Stimulated activated CD4-positive, alpha-beta T cell treated with anti-CD3 and anti-CD28 coated beads, Interleukin-15, amount 100 ng/mL, for 48 hours (primary cell): Measurements from ENCODE around the gene SULT1C3.

Experiments used
- DNase-seq, 2 donors: peaks; one replicate each; pipeline ENCODE4 v3.0.0-alpha.2; 2020; ENCODE audit warnings: low read depth in 2 of 2

SULT1C3 gene

DNA sequence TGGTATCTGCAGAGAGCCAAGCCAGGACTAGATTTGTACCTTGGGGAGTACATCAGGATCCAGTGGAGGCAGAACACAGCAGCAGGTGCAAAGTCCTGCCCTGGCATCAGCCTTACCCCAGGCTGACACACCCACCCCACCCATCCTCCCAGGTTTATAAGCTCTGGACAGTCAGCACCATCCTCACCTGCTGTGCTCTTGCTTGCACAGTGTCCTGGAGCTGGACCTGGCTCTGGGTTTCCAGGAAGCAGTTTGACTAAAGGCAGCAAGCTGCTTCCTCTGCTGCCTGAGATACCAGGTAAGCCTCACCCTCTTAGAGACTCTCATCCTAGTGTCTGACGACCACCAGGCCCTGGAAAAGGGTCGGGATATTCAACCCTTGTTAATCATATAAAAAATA lies at the start of gene SULT1C3:
Gene SULT1C3 (plus strand): TSS at position 183 of the 400 bp plus-strand sequence. CDS start 7,227 bp downstream, outside the sequence.
- DNase-seq = no peak

DNA sequence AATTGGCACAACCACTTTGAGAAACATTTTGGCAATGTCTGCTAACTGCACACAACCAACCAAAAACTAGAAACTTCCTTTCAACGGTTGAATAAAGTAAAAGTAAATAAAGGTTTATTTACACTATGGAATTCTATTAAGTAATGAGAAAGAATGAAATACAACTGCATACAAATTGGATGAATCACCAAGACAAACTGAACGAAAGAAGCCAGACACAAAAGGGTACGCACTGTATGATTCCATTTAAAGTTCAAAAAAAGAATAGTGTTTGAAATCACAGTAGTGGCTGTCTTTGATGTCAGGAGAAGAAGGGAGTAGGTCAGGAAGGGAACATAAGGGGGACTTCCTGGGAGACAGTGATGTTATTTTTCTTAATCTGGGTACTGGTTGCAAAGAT lies 46.5 kb upstream of the SULT1C3 start:
- no peak for DNase-seq

DNA sequence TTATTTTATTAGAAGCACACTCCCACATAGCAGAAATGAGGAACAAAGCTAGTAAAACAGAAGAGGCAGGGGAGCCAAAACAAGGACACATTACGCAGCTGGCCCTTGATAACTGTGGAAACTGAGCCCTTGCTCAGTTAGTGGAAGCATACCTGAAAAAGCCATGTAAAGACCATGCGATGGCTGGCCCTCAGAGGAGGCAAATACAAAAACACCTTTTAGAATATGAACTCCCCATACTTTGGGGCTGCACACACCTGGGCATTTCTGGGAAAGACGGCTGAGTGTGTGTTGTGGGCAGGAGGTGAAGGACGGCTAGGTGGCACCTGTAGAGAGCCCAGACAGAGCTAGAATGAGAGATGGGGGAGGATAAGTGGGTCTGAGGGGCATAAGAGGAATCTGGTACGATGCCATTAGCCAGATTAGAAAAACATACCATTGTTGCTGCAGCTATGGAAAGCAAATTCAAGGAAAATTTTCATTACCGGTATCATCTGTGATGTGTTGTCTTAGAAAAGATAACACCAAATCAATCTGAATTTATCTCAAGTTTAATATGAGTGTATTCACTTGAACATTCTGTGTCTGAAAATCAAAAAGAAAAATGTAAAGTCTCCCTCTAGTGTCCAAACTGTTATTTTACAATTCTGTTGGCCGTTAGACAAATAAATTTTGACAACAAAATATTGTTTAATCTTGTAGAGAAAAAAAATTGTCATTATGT lies 45.2 kb upstream of the SULT1C3 start:
- DNase-seq = no peak

DNA sequence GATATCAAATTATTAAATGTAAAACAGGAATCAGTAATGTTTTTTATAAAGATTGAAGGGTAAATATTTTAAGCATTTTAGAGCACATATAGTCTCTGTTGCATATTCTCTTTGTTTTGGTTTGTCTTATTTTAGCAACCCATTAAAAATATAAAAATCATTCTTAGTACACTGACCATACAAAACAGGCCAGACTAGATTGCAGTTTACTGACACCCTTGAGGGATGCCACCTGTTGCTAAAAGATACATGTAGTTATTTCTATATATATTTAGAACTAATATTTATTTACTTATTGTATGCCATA lies 44.7 kb upstream of the SULT1C3 start:
- no peak for DNase-seq

DNA sequence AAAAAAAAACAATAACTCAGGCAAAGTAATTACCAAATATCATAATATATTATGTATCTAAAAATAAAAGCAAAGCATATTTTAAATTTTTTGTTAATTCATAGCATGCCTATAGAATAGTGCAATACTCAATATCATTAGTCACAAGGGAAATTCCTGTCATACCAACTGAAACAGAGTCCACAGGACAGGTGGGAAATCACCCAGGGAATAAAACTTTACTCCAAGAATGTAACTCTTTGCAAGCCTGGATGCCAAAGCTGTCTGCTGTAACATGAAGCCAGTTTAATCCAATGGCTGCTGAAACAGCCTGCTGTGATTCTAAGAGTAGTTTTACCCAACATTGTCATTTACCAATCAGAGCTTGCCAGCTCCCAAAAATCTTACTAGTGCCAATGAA lies 40.0 kb upstream of the SULT1C3 start:
- no peak for DNase-seq

DNA sequence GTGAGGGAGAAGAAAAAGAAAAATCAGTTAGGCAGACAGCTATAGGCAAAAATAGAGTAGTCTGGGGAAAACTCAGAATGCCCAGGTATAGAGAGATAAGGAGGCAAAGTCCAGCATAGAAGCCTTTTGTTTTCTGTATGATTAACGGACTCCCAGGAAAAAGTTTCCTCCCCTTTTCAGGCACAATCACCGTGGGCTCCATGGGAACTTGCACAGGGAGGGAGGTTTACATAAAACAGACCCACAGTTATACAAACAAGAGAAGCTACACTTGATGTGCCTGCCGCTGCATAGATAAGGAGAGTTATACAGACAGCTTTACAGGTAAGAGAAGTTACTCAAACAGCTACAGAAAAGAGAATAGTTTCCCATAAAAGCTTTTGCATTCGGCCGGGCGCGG lies 39.2 kb upstream of the SULT1C3 start:
- no peak for DNase-seq

DNA sequence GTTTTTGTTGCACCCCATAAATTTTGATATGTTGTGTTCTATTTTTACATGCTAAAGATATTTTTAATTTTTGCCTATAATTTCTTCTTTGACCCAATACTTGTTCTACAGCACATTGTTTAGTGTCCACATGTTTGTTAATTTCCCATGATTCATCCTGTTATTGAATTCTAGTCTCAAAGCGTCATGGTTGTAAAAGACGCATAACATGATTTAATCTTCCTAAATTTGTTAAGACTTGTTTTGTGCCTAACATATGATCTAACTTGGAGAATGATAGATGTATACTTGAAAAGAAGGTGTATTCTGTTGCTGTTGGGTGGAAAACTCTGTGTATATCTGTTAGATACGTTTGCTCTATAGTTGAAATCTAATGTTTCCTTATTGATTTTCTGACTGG lies 27.1 kb upstream of the SULT1C3 start:
- no peak for DNase-seq

DNA sequence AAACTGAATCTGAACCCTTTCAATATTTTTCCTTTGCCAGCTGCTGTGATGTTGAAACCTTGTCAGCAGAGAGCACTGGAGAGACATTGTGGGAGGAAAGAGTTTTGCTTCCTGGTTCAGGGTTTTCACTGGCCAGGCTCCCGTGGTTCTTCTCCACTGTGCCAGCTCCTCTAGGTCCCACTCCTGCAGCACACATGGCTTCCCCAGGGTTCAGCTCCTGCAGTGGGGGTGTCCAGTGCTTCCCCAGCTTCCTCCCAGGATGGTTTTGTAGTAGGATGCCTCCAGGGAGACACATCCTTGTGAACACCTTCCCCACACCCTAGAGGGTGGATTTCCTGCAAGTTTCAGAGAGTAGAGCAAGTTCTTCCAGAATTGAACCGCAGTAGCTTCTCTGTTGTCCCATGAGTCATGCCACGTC lies 24.0 kb upstream of the SULT1C3 start:
- DNase-seq = no peak

DNA sequence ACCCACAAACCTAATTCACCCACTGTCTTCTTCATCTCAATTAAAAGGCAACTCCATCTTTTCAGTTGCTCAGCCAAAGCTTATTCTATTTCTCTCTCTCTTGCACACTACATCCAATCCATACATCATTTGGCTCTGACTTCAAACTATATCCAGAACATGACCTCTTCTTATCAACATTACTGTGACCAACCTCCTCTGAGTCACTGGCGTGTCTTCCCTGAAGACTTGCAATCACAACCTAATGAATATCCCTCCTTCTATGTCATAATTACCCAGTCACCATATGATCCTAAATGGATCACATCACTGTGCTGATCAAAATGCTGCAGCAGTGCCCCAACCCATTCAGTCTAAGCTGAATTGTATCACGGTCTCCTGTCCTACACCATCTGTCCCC lies 22.6 kb upstream of the SULT1C3 start:
- no peak for DNase-seq

DNA sequence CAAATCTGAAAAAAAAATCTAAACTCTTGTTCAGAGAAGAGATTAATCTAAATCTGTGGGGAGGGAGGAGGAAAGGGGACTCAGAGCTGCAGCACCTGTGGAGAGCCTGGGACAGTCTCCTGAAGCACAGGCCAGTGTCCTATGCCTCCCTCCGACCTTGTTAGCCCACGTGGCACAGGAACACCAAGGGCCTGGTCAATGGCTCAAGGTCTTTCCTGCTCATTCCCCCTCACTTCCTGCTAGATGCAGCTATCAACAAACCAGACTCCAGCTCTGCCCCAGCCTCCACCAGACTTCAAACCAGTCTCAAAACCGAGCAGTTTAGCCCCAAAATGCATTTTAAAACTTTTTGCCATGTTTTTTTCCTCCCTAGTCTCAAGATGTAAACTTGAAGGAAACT lies 20.1 kb upstream of the SULT1C3 start:
- DNase-seq = no peak

DNA sequence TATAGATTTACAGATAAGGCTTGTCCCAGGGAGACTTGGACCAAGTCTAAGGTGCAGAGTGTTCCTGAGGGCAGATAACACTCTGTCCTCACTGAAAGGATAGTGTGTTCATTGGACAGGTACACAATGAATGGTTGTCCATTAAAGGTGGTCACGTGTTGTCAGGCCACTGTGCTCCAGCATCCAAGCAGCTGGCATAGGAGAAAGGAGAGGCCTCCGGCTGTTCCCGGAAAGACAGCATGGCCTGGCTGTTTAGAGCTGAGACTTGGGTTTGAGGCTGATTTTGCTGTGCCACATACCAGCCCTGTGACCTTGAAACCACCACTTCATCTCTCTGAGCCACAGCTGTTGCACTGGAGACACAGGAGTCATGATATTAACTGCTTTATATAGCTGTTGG lies 19.6 kb upstream of the SULT1C3 start:
- DNase-seq = no peak

DNA sequence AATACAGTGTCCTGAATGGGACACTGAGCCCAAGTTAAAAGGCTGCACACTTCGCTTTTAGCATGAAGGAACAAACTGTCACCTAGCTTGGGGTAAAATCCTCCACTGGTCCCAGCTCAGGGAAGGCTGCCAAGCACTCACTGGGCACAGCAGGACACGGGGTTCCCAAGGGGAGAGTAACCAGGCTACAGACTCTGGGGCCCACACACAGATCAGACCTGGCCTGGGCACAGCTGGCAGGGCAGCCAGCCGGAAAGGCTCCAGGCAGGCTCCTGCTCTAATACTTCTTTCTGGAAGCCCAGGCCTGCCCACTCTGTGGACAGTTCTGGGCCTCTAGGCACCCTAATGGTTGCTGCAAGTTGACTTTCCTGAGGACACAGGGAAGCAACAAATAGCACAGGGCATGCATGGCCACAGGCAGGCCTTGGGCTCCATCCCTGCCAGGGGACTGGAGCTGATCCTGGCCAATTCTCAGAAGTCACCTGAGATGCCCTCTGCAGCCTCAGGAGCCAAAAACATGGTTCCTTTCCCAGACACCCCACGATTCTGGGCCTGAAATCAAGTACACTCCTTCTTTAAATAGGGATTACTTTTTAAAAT lies 18.7 kb upstream of the SULT1C3 start:
- DNase-seq = no peak

DNA sequence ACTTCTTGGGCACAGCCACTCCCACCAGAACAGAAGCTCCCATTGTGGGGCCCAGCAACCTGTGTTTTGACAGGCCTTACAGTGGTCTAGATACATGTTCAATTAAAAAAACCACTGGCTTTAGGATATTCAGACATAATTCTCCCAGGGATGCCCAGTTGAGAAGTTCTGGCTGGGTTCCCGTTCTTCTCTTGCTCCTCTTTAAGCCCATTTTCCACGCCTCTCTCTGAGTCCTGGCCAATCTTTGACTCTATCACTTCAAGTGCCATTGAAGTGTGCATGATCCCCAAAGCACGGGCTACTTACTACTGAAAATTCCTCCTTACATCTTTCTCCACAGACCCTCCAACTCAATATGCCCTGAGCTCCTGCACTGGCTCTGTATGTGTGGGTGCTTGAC lies 17.5 kb upstream of the SULT1C3 start:
- no peak for DNase-seq

DNA sequence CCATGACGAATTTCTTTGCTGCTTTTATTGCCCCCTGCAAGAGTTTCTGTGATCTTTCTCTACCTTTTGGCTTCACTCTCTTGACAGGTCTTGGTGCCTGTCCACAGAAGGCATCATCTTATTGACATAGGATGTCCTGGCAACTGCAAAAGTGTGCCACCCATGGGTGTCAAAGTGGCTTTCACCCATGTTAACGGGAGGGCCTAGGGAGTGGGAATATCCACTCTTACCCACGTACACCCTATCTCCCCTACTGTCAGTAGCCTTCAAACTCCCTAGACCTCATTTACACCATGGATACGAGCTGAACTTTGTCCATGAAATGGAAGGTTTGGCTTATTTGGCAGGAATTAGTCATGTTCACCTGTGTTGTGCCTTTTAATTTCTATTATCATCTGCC lies 16.2 kb upstream of the SULT1C3 start:
- no peak for DNase-seq

DNA sequence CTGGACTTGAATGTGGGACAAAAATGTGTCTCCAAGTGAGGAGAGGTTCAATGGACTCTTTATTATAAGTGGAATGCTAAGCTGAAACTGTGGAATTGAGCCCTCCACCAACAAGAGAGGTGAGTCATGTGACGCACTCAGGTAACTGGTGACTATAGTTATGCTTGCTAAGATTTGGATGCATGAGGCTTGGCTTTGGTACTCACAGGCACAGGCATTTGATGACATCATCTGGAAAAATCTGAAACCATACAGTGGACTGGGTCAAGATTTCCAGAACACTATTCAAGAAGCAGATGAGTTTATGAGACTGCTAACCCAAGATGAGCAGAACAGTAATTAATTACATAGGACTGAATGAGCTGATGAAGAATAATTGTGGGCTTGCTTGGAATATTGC lies 15.7 kb upstream of the SULT1C3 start:
- no peak for DNase-seq

DNA sequence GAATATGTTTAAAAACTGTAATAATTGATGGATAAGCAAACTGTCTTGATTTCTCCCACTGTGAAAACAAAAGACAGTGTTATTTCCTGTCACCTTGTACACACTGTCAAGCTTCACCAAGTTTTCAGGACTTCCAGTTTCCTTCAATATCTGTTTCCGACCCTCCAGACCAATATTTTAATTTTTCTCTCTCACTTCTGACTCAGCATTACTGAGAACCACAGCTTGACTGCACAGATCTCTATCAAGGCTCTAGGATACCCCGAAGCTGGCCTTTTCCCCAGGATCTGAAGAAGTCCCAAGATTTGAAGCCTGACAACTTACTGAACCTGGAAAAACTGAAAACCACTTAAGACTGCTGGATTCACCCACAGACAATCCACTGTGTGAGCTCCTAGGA lies 13.2 kb upstream of the SULT1C3 start:
- no peak for DNase-seq

DNA sequence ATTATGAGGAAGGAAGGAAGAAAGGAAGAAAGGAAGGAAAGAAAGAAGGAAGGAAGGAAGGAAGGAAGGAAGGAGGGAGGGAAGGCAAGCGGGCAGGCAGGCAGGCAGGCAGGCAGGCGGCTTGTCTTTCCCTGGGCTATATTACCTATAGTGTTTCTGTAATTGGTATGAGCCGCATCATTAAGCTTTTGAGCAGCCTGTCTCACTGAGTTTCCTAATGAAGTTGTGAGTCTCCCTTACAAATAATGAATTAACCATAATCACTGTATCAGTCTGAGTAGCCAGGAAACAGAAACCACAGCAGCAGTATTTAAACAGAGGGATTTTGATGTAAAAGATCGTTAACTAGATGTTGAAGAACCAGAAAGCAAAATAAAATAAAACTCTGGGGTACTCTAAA lies 11.8 kb upstream of the SULT1C3 start:
- DNase-seq = no peak

DNA sequence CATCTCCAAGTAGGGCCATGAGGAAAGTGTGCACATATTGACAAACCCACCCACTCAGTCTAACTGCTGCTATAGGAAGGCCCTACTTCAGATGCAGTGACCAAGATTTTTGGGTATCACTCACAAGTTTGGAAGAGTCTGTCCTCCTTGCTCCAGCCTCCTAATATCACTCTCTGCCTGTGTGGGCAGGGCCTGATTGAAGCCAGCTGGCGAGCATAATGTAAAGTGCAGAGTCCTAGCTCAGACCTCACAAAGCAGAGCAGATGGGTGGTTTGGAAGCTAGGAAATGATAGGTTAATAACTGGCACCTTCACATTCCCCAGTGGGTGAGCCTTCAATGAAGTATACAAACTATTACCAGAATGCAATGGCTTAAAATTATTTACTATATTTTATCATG lies 11.2 kb upstream of the SULT1C3 start:
- no peak for DNase-seq

DNA sequence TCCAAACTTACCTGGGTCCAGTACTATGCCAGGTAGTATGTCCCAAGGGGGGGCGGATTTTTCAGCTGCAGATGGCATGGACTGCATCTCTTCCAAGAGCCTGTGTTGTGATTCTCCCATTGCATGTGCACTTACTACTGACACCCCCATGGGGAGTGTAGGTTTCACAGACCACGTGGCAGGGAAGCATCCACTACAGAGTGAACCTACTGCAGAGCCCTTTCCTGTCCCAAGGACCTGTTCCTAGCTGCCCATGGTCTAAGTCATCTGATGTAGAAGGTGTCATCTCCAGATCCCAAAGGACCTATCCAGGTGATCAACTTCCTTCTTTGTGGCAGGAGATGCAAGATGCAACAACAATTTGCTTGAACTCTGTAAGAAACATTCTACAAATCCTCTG lies 9.9 kb upstream of the SULT1C3 start:
- no peak for DNase-seq

DNA sequence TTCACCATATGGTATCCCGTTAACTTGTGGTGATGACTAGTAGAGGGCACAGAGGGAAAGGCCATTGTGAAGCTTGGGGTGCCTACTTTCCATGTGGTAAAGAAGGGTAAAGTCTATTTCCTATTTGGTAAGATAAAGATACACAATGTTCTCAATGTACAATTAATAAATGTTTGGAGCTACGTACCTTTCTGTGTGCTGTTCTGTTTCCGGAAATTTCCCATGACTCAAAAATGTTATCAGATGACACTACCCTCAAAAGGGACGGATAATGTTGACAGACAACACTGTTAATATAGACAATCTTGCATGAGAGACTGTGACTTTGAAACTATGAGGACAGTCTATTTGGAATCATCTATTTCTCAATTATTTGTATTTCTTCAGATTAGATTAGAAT lies 4.2 kb upstream of the SULT1C3 start:
- DNase-seq = no peak

DNA sequence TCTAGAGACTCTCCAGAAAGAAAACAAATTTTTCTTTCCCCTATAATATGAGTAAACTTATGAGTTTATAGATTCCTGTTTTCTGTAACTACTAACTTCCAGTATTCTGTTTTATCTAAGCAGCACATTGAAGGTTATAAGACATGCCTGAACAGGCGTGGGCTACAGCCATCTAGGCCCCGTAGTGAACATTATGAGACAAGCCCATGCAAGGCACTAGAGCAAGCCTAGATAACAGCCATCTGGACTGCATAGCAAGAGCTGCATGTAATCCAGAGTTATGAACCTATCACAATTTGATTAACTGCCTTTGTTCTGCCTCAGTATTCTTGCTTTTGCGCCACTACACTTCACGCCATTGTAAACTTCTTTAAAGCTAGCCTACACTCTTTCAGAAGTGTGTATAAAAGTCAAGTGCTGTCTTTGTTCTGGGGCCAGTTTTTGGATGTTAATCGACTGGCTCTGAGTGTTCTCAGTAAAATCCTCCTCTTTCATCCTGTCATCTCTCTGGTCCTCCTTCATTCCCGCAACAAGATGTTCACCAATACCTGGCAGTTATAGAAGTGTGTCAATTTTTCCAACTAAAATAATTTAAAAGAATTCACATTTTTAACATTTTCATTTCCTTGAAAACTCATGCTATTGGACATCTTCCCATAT lies 3.0 kb upstream of the SULT1C3 start:
- DNase-seq = no peak

DNA sequence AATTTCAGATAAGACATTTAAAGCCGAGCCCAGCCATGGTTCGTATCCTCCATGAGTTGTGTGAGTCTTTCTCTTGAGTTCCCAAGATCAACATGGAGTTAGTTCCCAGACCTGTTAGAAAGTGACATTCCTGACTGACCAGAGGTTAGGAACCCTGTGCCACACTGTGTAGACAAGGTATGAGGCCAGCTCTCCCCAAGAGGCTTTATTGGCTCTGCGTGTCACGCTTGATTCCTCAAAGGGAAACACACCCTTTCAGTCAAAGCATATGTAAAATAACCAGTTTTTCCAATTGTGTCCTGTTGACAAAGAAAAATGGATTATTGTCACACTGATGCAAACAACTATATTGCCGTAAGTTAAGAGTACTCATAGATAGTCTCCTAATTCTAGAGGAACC lies 1.2 kb downstream of the SULT1C3 start:
- DNase-seq = no peak

DNA sequence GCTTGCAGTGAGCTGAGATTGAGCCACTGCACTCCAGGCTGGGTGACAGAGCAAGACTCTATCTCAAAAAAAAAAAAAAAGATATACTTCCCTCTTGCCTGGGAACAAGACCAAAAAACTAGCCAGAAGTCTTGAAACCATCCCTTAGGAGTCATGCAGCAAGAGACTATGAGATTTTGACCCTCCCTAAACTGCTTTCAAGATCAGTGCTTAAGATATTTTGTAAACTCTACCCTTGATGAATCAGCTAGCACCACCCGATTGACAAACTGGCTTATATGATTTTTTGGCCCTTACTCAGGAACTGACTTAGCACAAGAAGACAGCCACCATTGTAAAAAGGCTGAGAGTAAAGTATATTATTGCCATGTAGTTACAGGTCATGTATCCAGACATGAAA lies 3.8 kb downstream of the SULT1C3 start:
- no peak for DNase-seq
